Breast epithelium (tissue), 4 donors: ENCODE results near the gene RPL19. TPM values are rescaled to one million over a fixed set of nuclear protein-coding genes. Genes with fewer than 3 reads are reported as not detected.

Experiments
- DNase-seq, 2 donors: peaks; one replicate each; pipeline ENCODE4 v3.0.0-alpha.2; 2019; ENCODE audit warnings: low spot score in 2 of 2
- H3K27ac ChIP-seq, 2 donors: fragments of 200-600 bp; sonication (generic) in 1 of 2; one replicate each; pipeline ENCODE4 v1.5.1; 2016 to 2019; ENCODE audit warnings: mild to moderate bottlenecking in 1 of 2
- H3K27me3 ChIP-seq, 2 donors: fragments of 200-600 bp; sonication (generic) in 1 of 2; one replicate each; pipeline versions ENCODE4 v1.5.1 to v1.6.0; 2017 to 2019; ENCODE audit warnings: control low read depth in 1 of 2, mild to moderate bottlenecking in 1 of 2
- H3K36me3 ChIP-seq: fragments of 200-600 bp; one replicate; pipeline ENCODE4 v1.5.1; 2019
- H3K4me1 ChIP-seq, 2 donors: fragments of 200-600 bp; sonication (generic); one replicate each; pipeline ENCODE4 v1.5.1; 2016 to 2019; ENCODE audit warnings: control low read depth in 1 of 2
- H3K4me3 ChIP-seq, 3 donors: fragments of 200-600 bp; sonication (generic); 1 replicate in 2 of 3; 2 replicates in 1 of 3; pipeline ENCODE4 v1.5.1; 2016 to 2019; ENCODE audit warnings: mild to moderate bottlenecking in 3 of 3, moderate library complexity in 2 of 3
- H3K9me3 ChIP-seq, 2 donors: fragments of 200-600 bp; sonication (generic) in 1 of 2; one replicate each; pipeline ENCODE4 v1.5.1; 2016 to 2019; ENCODE audit warnings: control low read depth in 1 of 2
- POLR2A ChIP-seq: fragments of 450-650 bp; IDR thresholded peaks from one replicate; pipeline ENCODE4 v1.6.1; 2016; ENCODE audit warnings: antibody characterized with exemption, mild to moderate bottlenecking, moderate library complexity
- POLR2AphosphoS5 ChIP-seq, 3 donors: sonication (generic); formaldehyde crosslinking; IDR thresholded peaks; one replicate each; pipeline ENCODE4 v1.6.1; 2017; ENCODE audit warnings: antibody characterized with exemption in 3 of 3
- intact Hi-C: fragments of 100-400 bp; cut with DNase I; formaldehyde crosslinking; loops from one replicate; pipeline ENCODE4 v1.15.1; 2023; ENCODE audit warnings: low total_unique reads
- total RNA-seq, 3 donors: library from RNA; depleted of rRNA; stranded (reverse); fragments of >200 nt; gene quantifications; one replicate each; pipeline ENCODE4 v1.1.0, GENCODE V29; 2016
- TF ChIP-seq, protein P1 (sequence below), 3 donors: fragments of 450-650 bp; IDR thresholded peaks; one replicate each; pipeline ENCODE4 v1.5.1; 2016 to 2017; ENCODE audit warnings: antibody characterized with exemption in 3 of 3, mild to moderate bottlenecking in 3 of 3, moderate library complexity in 3 of 3

The RPL19 gene
- total RNA-seq, 3 donors from 2014 or later: 2,817 to 3,666 (median 3,432) TPM

DNA sequence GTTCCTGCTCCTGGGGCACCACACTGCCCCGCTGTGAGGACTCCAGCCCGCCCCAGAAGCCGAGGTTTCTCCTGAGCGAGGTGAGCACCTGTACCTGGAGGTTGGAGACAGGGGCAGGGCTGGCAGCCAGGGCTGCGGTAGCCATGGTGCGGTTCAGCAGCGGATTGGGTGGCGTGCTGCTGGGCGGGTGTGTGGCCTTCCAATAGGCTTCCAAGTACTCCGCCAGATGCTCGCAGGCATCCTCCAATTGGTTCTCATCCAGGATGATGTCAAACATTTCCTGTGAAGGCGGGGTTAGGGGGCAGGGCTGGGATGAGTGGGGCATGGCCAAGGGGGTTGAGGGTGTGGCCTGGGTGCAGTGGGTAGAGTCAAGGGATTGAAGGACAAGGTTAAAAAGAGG lies 22.8 kb upstream of the RPL19 start:
- TF ChIP-seq, protein P1, sequence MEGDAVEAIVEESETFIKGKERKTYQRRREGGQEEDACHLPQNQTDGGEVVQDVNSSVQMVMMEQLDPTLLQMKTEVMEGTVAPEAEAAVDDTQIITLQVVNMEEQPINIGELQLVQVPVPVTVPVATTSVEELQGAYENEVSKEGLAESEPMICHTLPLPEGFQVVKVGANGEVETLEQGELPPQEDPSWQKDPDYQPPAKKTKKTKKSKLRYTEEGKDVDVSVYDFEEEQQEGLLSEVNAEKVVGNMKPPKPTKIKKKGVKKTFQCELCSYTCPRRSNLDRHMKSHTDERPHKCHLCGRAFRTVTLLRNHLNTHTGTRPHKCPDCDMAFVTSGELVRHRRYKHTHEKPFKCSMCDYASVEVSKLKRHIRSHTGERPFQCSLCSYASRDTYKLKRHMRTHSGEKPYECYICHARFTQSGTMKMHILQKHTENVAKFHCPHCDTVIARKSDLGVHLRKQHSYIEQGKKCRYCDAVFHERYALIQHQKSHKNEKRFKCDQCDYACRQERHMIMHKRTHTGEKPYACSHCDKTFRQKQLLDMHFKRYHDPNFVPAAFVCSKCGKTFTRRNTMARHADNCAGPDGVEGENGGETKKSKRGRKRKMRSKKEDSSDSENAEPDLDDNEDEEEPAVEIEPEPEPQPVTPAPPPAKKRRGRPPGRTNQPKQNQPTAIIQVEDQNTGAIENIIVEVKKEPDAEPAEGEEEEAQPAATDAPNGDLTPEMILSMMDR (IDR thresholded peaks at IDR 0.05): no peak
- no peak for TF ChIP-seq POLR2AphosphoS5 (IDR thresholded peaks at IDR 0.05)
- no peak for TF ChIP-seq POLR2A
- no peaks in the 10 kb centered on the region for H3K36me3 ChIP-seq
- H3K27ac ChIP-seq: no peak overlapping the region
- no peaks in the 10 kb centered on the region for H3K27me3 ChIP-seq
- no peak overlapping the region for H3K4me3 ChIP-seq
- intact Hi-C loops: no loop called here
- H3K9me3 ChIP-seq: no peaks in the 10 kb centered on the region
- no peak for DNase-seq
- H3K4me1 ChIP-seq: no peaks in the 10 kb centered on the region

DNA sequence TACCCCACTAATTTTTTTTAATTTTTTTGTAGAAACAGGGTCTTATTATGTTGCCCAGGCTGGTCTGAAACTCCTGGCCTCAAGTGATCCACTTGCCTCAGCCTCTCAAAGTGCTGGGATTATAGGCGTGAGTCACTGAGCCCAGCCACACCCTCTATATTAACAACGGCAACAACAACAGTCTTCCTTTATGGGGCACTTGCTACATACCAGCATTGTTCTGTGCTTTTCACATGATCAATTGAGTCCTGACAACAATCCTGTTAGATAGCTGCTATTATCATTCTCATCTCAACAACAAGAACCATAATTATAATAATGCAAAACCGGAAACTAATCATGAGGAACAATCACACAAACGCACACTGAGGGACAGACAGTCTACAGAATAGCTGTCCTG lies 21.5 kb upstream of the RPL19 start:
- no peaks in the 10 kb centered on the region for H3K4me1 ChIP-seq
- H3K36me3 ChIP-seq: peaks cover 3% of the 10 kb centered on the region
- H3K27ac ChIP-seq: no peak overlapping the region
- no peaks in the 10 kb centered on the region for H3K27me3 ChIP-seq
- H3K9me3 ChIP-seq: no peaks in the 10 kb centered on the region
- no peak overlapping the region for H3K4me3 ChIP-seq
- TF ChIP-seq, protein P1 (IDR thresholded peaks at IDR 0.05): no peak
- TF ChIP-seq POLR2A: no peak
- no peak for TF ChIP-seq POLR2AphosphoS5 (IDR thresholded peaks at IDR 0.05)
- intact Hi-C loops: no loop called here
- DNase-seq: no peak

DNA sequence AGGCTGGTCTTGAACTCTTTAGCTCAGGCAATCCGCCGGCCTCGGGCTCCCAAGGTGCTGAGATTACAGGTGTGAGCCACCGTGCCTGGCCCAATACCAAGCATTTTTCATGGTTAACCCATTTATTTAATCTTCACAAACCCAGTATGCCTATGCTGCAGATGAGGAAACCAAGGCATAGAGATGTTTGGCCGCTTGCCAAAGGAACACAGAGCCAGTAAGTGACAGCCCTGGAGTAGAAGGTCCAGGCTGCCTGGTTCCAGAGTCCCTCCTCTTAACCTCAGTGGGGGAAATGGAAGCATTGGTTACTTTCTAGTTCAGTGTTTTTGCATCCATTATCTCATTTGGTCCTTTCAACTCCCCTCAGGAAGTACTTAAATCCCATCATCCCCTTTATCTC lies 18.8 kb upstream of the RPL19 start:
- intact Hi-C loops: no loop called here
- TF ChIP-seq POLR2AphosphoS5 (IDR thresholded peaks at IDR 0.05) (no peak), POLR2A (no peak)
- TF ChIP-seq, protein P1 (IDR thresholded peaks at IDR 0.05): no peak
- Histone ChIP-seq H3K4me3 (no peak overlapping the region), H3K27me3 (no peaks in the 10 kb centered on the region), H3K9me3 (no peaks in the 10 kb centered on the region), H3K36me3 (peaks cover 8% of the 10 kb centered on the region), H3K27ac (no peak overlapping the region), H3K4me1 (no peaks in the 10 kb centered on the region)
- no peak for DNase-seq

DNA sequence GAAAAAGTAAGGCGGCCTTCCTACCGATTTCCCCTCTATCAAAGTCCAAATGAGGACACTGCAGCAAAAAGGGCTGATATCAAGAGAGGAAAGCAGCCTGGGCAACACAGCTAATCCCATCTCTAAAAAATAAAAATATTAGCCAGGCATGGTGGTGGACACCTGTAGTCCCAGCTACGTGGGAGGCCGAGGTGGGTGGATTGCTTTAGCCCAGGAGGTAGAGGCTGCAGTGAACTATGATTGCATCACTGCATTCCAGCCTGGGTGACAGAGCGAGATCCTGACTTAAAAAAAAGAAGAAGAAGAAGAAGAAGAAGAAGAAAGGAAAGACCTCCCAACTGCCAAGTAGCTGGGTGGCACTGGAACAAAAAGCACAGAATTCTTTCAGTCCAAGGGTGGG lies 17.0 kb upstream of the RPL19 start:
- Histone ChIP-seq H3K4me3 (no peak overlapping the region), H3K27ac (no peak overlapping the region), H3K36me3 (peaks cover 8% of the 10 kb centered on the region), H3K9me3 (no peaks in the 10 kb centered on the region), H3K4me1 (no peaks in the 10 kb centered on the region), H3K27me3 (no peaks in the 10 kb centered on the region)
- DNase-seq: no peak
- intact Hi-C loops: no loop called here
- TF ChIP-seq, protein P1 (IDR thresholded peaks at IDR 0.05): no peak
- TF ChIP-seq POLR2A (no peak), POLR2AphosphoS5 (IDR thresholded peaks at IDR 0.05) (no peak)

DNA sequence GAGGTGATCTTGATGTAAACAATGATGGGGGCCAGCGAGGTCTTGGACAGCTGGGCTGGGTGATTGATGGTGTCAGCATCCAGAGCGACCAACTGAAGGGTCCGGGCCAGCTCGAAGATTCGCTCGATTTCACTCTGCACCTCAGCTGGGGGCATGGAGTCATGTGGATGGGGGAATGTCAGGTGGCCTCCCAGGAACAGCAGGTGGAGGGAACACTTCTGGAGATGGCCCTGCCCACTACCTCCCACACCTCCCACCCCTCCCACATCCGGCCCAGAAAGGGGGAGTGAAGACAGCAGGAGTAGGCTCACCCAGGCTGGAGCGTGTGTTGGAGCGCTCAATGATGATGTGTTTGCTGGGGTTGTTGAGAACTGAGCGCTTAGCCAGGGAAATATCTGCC lies 16.4 kb upstream of the RPL19 start:
- no peak overlapping the region for H3K4me3 ChIP-seq
- H3K9me3 ChIP-seq: no peaks in the 10 kb centered on the region
- H3K27ac ChIP-seq: no peak overlapping the region
- no peak for DNase-seq
- intact Hi-C loops: no loop called here
- no peaks in the 10 kb centered on the region for H3K4me1 ChIP-seq
- H3K36me3 ChIP-seq: peaks cover 8% of the 10 kb centered on the region
- no peaks in the 10 kb centered on the region for H3K27me3 ChIP-seq
- TF ChIP-seq POLR2A (no peak), POLR2AphosphoS5 (IDR thresholded peaks at IDR 0.05) (no peak)

DNA sequence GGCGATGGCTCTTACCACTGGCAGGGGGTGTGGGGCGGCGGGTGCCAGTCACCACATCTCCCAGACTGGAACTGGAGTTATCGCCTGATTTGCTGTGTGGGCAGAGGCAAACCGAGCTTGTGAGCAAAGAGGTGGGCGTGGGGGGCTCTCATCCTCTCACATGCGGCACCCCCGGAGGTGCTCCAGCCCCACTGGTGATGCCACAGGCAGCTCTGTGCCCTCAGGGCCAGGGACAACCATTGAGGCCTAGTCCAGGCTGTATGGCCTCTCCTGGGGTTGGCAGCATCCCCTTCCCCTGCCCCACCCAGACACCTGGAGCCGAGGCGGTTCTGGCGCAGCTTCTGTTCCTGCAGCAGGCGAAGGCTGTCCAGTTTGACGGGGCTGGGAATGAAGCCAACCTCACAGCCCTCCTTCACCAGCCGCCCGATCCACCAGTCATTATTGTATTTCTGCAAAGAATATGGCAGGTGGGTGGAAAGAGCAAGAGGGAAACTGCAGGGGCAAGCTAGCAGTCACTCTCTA lies 13.5 kb upstream of the RPL19 start:
- DNase-seq: no peak
- Histone ChIP-seq H3K9me3 (no peaks in the 10 kb centered on the region), H3K4me1 (no peaks in the 10 kb centered on the region), H3K4me3 (no peak overlapping the region), H3K27ac (no peak overlapping the region), H3K27me3 (no peaks in the 10 kb centered on the region), H3K36me3 (peaks cover 8% of the 10 kb centered on the region)
- TF ChIP-seq POLR2AphosphoS5 (IDR thresholded peaks at IDR 0.05): no peak
- TF ChIP-seq, protein P1 (IDR thresholded peaks at IDR 0.05): no peak
- TF ChIP-seq POLR2A: no peak
- intact Hi-C loops: no loop called here
